Neural cell (in vitro differentiated cells): ENCODE results near the gene DTX1.

ENCODE experiments used
- EP300 ChIP-seq: fragments of 450-650 bp; conservative IDR thresholded peaks from 2 replicates; pipeline ENCODE4 v1.6.1; 2014; ENCODE audit warnings: antibody characterized with exemption, mild to moderate bottlenecking, moderate library complexity; ENCODE audit not compliant: poor library complexity, severe bottlenecking
- EZH2 ChIP-seq: fragments of 200-600, 300-800 bp; shearing (Covaris generic), sonication (generic); IDR thresholded peaks from 2 replicates; pipeline ENCODE4 v1.6.1; 2014; ENCODE audit warnings: antibody characterized with exemption, low read length, borderline replicate concordance, mild to moderate bottlenecking; ENCODE audit not compliant: insufficient read depth, poor library complexity, severe bottlenecking
- MXI1 ChIP-seq: fragments of 450-650 bp; conservative IDR thresholded peaks from 2 replicates; pipeline ENCODE4 v1.6.1; 2014; ENCODE audit warnings: antibody characterized with exemption, mild to moderate bottlenecking; ENCODE audit not compliant: poor library complexity, severe bottlenecking
- POLR2AphosphoS5 ChIP-seq: IDR thresholded peaks from 2 replicates; pipeline ENCODE4 v1.6.1; 2012
- RAD21 ChIP-seq: fragments of 450-650 bp; conservative IDR thresholded peaks from 2 replicates; pipeline ENCODE4 v1.6.1; 2014; ENCODE audit warnings: antibody characterized with exemption, mild to moderate bottlenecking, moderate library complexity
- TF ChIP-seq, protein P1 (sequence below): fragments of 450-650 bp; IDR thresholded peaks from 2 replicates; pipeline ENCODE4 v1.5.1; 2014; ENCODE audit warnings: antibody characterized with exemption, mild to moderate bottlenecking, moderate library complexity; ENCODE audit not compliant: poor library complexity, severe bottlenecking

DNA sequence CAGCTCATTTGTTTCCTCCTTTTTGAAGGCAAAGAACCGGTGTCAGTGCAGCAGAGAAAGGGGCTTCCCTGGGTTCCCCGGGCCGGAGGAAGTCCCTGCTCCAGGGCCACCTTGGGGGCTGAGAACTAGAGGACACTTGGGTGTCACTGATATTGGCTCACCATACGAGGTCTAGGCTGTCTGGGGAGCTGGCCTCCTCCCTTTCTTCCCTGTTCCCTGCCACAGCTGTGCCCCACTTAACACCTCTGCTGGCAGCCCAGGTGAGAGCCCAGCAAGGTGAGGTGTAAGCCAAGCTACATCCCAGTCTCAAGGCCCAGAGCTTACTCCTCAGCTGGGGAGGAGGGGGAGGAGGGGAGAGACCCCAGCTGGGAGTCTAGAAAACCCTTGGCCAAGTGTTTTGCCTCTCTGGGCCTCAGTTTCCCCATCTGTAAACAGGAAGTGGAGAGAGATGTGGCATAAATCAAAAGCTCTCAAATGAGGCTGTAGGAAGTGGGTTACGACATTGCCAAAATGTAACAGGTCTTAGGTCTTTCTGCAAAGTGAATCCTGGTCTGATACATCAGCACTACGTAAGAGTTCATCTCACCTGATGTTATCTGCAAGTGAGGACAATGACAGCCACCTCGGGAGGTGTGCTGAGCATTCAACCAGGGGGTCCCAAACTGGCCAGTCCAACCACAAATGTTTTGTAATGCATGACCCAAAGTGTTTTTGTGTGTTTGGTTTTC lies 53.5 kb downstream of the DTX1 start:
- TF ChIP-seq RAD21 = no peak
- TF ChIP-seq, protein P1, sequence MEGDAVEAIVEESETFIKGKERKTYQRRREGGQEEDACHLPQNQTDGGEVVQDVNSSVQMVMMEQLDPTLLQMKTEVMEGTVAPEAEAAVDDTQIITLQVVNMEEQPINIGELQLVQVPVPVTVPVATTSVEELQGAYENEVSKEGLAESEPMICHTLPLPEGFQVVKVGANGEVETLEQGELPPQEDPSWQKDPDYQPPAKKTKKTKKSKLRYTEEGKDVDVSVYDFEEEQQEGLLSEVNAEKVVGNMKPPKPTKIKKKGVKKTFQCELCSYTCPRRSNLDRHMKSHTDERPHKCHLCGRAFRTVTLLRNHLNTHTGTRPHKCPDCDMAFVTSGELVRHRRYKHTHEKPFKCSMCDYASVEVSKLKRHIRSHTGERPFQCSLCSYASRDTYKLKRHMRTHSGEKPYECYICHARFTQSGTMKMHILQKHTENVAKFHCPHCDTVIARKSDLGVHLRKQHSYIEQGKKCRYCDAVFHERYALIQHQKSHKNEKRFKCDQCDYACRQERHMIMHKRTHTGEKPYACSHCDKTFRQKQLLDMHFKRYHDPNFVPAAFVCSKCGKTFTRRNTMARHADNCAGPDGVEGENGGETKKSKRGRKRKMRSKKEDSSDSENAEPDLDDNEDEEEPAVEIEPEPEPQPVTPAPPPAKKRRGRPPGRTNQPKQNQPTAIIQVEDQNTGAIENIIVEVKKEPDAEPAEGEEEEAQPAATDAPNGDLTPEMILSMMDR = no peak
- no peak for TF ChIP-seq EZH2
- no peak for TF ChIP-seq POLR2AphosphoS5
- no peak for TF ChIP-seq EP300
- TF ChIP-seq MXI1 = no peak
